HG03575 (cell line): ENCODE data around the gene ANGPTL4.
"Not testable (repeated sequence)": the region's sequence is repeated elsewhere in the genome, so short reads cannot be mapped to it uniquely, and the experiment has no call there.

ENCODE experiments used
- ATAC-seq: cut with Tn5 transposase; IDR thresholded peaks from one replicate; pipeline ENCODE4 v1.9.1; 2021; ENCODE audit not compliant: unreplicated experiment, insufficient number of reproducible peaks, low FRiP score; ENCODE audit errors: extremely low read depth

The ANGPTL4 gene

GRCh38 chr19:8385566-8385965, 21.6 kb downstream of the ANGPTL4 start:
- ATAC-seq = not testable (repeated sequence)

GRCh38 chr19:8386419-8386818, 22.5 kb downstream of the ANGPTL4 start:
- ATAC-seq = not testable (repeated sequence)

GRCh38 chr19:8386990-8387389, 23.0 kb downstream of the ANGPTL4 start:
- no peak for ATAC-seq

DNA sequence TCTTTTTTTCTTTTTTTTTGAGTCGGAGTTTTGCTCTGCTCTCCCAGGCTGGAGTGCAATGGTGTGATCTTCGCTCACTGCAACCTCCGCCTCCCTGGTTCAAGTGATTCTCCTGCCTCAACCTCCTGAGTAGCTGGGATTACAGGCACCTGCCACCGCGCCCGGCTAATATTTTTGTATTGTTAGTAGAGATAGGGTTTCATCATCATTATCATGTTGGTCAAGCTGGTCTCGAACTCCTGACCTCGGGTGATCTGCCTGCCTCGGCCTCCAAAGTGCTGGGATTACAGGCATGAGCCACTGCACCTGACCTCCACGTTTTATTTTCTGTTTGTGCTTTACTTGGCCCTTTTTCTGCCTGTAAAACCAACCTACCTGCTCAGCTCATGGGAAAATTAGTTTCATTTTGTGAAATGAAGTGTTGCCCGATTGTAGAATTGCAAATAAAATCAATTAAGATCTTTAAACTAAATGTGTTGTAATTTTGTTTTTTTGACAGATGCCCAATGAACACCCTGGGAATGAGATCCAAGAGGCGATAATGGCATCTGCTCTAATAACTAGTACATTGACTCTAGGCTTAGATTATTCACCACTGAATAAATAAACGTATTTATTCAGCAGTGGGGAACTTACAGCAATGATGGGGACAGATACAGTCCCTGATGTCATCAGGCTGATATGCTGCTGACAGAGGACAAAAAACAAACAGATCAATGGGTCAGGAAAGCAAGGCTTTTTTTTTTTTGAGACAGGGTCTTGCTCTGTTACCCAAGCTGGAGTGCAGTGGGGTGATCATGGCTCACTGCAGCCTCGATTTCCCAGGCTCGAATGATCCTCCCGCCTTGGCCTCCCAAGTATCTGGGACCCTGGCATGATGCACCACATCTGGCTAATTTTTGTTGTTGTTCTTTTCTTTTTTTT, 24.0 kb downstream of the ANGPTL4 start:
- ATAC-seq = no peak

DNA sequence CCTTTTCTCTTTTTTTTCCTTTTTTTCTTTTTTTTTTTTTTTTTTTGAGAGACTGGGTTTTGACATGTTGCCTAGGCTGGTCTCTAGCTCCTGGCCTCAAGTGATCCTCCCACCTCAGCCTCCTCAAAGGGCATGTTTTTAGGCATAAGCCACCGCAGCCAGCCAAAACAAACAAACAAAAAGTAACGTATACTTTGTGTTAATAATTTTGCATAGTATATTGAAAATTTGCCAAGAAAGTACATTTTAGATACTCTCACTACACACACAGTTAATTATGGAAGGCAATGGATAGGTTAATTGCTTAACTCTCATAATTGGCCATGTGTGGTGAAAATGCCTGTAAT, 24.6 kb downstream of the ANGPTL4 start:
- ATAC-seq = no peak

DNA sequence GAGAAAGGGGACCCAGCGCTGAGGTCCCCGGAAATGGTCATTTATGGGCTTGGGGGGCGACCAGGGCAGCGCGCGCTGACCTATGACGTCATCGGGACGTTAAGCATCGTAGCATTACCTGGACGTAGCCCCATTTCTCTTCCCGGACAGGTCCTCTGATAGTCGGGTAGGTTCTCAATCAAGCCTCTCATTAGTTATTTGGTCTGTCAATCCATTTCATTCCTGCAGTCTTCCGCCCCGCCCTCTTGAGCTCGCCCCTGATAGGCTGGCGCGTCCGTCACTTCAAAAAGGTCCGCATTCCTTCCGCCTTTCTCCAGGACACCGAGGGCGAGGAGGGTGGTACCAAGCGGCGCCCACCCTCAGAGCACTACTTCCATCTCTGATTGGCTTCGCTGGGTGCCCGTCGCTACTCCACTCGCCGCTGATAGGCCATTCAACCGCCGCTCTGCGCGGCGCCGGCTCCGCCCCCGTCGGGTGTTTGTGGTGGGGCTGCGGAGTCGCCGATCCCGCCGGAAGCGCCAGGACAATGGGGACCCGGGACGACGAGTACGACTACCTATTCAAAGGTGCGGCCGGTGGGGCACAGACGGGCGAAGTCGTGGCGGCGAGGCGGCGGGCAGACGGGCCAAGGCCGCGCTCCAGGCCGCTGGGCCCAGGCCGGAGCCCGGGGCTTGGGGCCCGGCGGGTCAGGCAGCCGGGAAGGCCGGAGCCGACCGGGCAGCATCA, 26.1 kb downstream of the ANGPTL4 start, which contains the start of gene RAB11B:
Gene RAB11B (plus strand): TSS at position 470 of the 726 bp plus-strand sequence. CDS start 57 bp downstream, at position 527.
- peak; percentile 72 for ATAC-seq

GRCh38 chr19:8390617-8390981, 26.6 kb downstream of the ANGPTL4 start:
- no peak for ATAC-seq

GRCh38 chr19:8391198-8392016, 27.5 kb downstream of the ANGPTL4 start:
- no peak for ATAC-seq

DNA sequence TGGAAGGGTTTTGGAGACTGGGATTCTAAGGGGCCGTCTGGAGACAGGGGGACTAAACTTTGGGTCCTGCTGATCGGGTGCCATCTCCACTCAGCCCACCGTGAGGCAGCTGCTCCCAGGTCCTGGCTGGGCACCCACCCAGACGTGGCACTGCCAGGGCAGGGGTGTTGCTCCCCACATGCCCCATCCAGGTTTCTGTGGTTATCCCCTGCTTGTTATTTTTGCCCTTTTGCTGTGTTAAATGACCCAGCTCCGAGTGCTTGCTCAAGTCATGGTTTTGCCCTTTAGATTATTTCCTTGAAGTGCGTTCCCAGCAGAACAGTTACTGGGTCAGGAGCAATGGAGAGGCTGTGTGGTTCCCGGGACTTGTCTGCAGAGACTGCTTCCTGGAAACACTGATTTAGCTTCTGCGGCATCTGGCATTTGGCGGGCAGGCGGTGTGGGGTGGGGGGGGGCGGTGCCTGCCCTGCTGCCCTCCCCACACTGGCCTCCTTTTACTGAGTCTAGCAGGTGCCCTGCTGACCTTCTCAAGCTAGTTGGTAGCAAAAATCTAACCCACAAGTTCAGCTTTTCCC, 28.1 kb downstream of the ANGPTL4 start:
- ATAC-seq = no peak

- no peak for ATAC-seq
Measured at GRCh38 chr19:8393192-8393870, 29.4 kb downstream of the ANGPTL4 start.

DNA sequence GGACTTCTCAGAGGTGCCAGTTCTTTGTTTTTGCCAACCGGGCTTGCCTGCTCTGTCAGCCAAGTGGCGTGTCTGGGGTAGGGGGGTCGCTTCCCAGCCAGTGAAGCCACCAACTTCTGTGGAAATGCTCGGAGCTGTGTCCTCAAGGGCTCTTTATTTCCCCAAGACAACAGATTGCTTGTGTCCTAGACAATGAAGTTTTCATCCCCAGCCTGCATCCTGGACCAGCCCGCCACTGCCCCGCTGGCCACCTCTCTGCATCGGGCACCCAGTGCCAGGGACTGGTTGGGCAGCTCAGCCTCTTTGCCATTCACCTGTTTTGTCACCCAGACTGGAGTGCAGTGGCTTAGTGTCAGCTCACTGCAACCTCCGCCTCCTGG, 29.9 kb downstream of the ANGPTL4 start:
- no peak for ATAC-seq

DNA sequence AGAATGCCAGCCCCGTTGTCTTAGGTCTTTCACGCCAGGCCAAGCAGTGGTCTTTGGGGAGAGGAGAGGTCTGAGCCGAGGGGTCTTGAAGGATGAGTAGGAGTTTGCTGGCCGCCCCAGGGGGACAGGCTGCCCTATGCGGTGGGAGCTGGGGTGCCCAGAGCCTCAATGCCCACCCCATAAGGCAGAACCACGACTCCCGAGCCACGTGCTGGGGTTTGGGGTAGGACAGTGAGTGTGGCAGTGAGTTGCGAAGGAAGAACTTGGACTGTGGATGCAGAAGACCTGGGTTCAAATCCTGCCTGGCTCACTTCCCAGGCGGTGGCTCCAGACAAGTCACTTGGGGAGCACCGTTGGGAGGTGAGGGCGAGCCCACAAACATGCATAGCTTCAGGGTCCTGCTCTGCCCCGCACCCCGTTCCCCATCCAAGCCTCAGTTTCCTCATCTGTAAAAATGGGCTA, 31.7 kb downstream of the ANGPTL4 start:
- ATAC-seq = no peak

DNA sequence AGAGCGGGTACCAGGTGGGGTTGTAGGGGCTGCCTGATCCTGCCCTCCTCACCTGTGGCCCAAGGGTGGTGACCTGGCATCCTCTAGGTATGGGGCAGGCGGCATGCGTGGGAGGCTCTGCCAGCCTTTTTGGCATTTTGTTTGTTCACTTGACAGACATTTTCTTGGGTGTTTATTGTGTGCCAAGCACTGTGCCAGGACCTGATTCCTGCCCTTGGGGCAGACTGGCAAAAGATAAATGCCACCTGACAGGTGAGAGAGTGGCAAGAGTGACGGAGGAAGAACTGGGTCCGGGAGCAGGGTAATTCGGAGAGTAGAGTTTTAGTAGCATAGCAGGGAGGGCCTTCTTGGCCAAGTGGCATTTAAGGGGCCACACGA, 32.2 kb downstream of the ANGPTL4 start:
- ATAC-seq = no peak

DNA sequence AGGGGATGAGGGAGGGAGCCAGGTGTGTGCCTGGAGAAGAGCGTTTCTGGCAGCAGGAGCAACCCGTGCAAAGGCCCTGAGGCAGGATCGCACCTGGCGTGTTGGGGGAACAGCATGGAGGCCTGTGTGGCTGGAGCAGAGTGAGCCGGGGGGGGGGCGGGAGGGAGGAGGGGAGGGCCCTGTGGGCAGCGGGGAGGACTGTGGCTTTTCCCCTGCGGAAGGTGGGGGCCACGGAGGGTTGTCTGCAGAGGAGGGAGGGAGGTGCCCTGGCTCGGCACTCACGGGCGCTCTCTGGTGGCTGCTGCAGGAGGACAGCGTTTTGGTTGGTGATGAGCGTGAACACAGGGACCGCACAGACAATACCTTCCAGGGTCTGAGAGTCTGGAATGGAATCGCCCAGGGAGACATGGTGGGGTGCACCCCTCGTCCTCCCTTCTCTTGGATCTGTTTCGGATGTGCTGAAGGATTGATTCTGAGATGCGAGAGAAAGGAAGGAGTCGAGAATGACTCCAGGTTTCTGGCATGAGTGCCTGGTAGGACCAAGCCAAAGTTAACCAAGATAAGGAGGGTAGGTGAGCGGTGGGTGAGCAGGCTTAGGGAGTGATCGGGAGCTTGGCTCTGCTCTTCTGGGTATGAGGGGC, 32.7 kb downstream of the ANGPTL4 start:
- no peak for ATAC-seq

- no peak for ATAC-seq
Measured at GRCh38 chr19:8397271-8397670, 33.3 kb downstream of the ANGPTL4 start.

- no peak for ATAC-seq
Measured at GRCh38 chr19:8397746-8398310, 33.9 kb downstream of the ANGPTL4 start.

DNA sequence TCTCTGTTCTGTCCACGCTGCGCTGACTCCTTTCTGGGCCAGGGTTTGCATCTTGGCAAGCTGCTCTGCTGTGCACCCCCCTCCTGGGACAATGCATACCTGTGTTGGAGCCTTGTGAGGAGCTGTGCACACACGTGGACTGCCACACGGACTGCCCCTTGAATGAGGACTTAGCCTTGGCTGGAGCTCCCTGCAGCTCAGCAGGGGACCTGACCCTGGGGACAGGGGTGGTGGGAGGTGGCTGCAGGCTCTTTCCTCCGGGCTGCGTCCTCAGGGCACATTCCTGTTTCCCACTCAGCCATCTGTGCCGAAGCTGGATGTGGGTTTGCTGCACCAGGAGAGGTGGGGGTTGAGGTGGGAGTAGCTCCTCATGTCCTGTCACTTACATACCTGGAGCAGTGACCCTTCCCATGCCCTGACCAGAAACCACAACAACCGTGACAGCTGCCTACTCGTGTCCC, 34.4 kb downstream of the ANGPTL4 start:
- no peak for ATAC-seq
